Superior temporal gyrus (tissue), 1 donor: ENCODE results near the gene NUF2.

Source experiments
- DNase-seq: peaks from one replicate; pipeline ENCODE4 v3.0.0-alpha.2; 2016; ENCODE audit errors: extremely low spot score

The NUF2 gene

DNA sequence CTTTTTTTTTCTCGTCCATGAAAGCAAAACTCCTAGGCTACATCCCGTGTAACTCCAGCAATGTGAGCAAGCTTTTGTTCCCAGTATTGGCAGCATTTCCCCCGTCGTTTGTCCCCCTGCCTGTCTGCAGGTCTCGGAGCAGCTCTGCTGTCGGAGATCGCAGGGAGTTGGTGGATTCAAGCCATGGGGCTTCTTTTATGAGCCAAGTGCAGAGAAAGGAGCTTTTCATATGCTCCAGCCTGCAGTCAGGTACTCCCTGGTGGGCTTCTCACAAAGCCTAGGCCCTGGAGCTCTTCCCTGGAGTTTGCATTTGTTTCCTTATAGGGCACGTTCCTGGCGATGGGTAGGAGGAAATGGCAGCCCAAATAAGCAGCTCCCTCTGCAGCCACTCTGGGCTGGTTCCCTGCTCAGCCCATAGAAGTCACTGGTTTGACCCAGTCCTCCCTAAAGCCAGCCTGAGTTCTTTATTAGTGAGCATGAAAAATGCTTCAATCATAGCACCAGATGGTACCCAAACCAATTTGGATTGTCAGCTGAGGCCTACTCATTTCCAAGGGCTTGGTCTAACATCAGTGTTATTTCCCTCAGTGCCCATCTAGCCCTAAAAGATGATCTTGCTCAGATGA lies 78.3 kb downstream of the NUF2 start:
- peak; percentile 64 for DNase-seq

DNA sequence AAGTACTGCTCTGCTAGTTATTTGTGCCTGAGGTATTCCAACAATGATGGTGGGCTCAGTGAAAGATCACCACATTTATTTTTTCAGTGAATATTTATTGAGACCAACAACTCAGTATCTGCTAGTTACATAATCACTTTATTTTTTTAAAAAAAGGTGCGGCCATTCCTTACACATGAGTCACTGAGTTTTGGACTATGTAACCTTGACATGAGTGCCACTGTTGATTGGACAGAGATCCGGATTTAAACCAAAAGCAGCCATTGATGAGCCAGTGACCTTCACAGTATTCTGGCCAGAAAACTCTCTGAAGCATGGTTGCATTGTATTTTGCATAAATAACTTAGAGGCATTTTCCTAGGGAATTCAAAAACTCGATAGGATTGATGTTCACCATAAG lies 79.5 kb downstream of the NUF2 start:
- no peak for DNase-seq
